SHP77 treated with DMSO at 0.1 percent for 48 hours (cell line): ENCODE results near the gene STAU1.
"Not testable (repeated sequence)": the region's sequence is repeated elsewhere in the genome, so short reads cannot be mapped to it uniquely, and the experiment has no call there.

Source experiments
- DNase-seq: peaks from one replicate; lab custom pipeline; 2025; lab: John Stamatoyannopoulos, UW

STAU1 gene

GRCh38 chr20:49163696-49164095 lies 24.4 kb downstream of the STAU1 start:
- no peak for DNase-seq

- no peak for DNase-seq
These were observed 26.5 kb downstream of the STAU1 start for GRCh38 chr20:49161428-49162152.

- DNase-seq, result no peak
These were observed 27.8 kb downstream of the STAU1 start for GRCh38 chr20:49160057-49160929.

- DNase-seq, result no peak
These were observed 31.0 kb downstream of the STAU1 start for GRCh38 chr20:49157146-49157545.

- DNase-seq, result no peak
These were observed 31.7 kb downstream of the STAU1 start for GRCh38 chr20:49156481-49156880.

- no peak for DNase-seq
These were observed 36.7 kb downstream of the STAU1 start for GRCh38 chr20:49151436-49151835.

GRCh38 chr20:49149281-49150045 lies 38.7 kb downstream of the STAU1 start:
- no peak for DNase-seq

- DNase-seq, result no peak
These were observed 39.5 kb downstream of the STAU1 start for GRCh38 chr20:49148601-49149000.

GRCh38 chr20:49147296-49147695 lies 40.8 kb downstream of the STAU1 start:
- DNase-seq, result no peak

- DNase-seq, result no peak
These were observed 41.5 kb downstream of the STAU1 start for GRCh38 chr20:49146442-49147225.

GRCh38 chr20:49140834-49141233 lies 47.3 kb downstream of the STAU1 start:
- DNase-seq, result no peak

GRCh38 chr20:49140411-49140810 lies 47.7 kb downstream of the STAU1 start:
- DNase-seq, result no peak

- no peak for DNase-seq
These were observed 49.7 kb downstream of the STAU1 start for GRCh38 chr20:49138431-49138830.

GRCh38 chr20:49136817-49137571 lies 51.1 kb downstream of the STAU1 start:
- no peak for DNase-seq

- not testable (repeated sequence) for DNase-seq
These were observed 53.3 kb downstream of the STAU1 start for GRCh38 chr20:49134797-49135196.

GRCh38 chr20:49133571-49133970 lies 54.6 kb downstream of the STAU1 start:
- DNase-seq, result no peak

- no peak for DNase-seq
These were observed 55.1 kb downstream of the STAU1 start for GRCh38 chr20:49132995-49133478.

- DNase-seq, result no peak
These were observed 64.2 kb downstream of the STAU1 start for GRCh38 chr20:49123982-49124381.

GRCh38 chr20:49122920-49123319 lies 65.2 kb downstream of the STAU1 start:
- DNase-seq, result no peak

- no peak for DNase-seq
These were observed 68.1 kb downstream of the STAU1 start for GRCh38 chr20:49119988-49120387.

GRCh38 chr20:49118307-49118706 lies 69.8 kb downstream of the STAU1 start:
- DNase-seq, result no peak
